D721Med (cell line): ENCODE results near the gene ITGB8.

Source experiments
- DNase-seq: peaks from one replicate; pipeline ENCODE4 v3.0.0; 2011; ENCODE audit warnings: low spot score; ENCODE audit not compliant: insufficient read length
- FAIRE-seq: peaks from 2 replicates; lab custom pipeline; 2011; peaks lifted over from hg19 to GRCh38; lab: Jason Lieb, UNC
- CTCF ChIP-seq: IDR thresholded peaks from 2 replicates; pipeline ENCODE4 v1.5.1; 2012; ENCODE audit warnings: mild to moderate bottlenecking, control low read depth; ENCODE audit not compliant: insufficient read depth; ENCODE audit errors: missing control alignments

The ITGB8 gene

GRCh38 chr7:20330239-20330927 lies at the start of gene ITGB8:
Gene ITGB8, plus strand, starts transcription at chr7:20330900. Its CDS starts 907 bp downstream, at chr7:20331807.
- no peak for FAIRE-seq

DNA sequence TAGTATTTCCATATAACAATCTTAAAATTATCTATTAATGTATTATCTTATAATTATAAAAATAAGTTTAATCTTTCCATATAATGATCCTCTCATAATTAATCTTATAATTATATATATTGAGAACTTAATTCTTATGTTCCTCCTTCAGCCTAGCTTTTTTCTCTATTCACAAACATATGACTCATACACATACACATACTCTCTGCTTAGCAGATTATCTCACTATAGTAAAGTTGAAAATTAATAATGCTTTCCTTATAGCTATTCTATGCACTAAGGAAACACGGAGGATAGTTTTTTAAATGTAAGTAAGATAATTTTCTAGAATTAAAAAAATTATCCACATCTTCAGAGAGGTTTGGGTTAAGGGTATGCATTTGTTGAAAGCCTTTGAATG lies 47.7 kb upstream of the ITGB8 start:
- TF ChIP-seq CTCF, result no peak
- no peak for DNase-seq
- FAIRE-seq, result no peak

More at GRCh38 chr7:20330239-20330927, at the start of gene ITGB8:
- no peak for TF ChIP-seq CTCF
- DNase-seq, result no peak

- FAIRE-seq (no peak), DNase-seq (no peak)
- TF ChIP-seq CTCF, result no peak
Observed at GRCh38 chr7:20283385-20283784, 47.3 kb upstream of the ITGB8 start.

DNA sequence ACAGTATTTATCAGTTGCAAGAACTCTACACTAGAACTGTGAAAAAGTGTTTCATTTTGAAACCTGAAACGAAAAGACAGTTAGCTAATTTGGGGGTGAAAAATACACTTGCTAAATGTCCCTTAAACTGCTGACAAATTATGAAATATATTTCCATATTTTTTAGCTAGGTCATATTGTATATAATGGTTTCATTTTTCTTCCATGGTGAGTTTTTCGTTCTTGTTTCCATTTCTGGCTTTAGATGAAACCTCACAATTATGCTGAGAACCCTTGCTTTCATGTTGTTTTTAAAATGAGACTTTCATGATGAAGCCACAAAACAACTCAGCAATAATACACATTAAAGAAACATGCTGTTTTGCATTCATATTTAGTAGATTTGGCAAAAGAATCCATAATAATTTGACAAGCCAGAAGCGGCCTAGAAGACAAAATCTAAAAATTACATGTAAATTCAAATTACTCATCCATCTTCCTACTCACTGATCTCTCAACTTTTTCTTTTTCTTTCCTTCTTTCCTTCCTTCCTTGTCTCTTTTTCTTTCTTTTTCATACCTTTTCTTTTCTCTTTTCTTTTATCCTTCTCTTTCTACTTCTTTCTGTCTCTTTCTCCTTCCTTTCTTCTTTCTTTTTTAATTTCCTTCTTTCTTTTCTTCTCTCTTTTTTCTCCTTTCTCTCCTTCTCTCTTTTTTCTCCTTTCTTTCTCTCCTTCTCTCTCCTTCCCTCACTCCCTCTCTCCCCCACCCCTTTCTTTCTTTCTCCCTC lies 46.5 kb upstream of the ITGB8 start:
- FAIRE-seq (no peak), DNase-seq (no peak)
- no peak for TF ChIP-seq CTCF

DNA sequence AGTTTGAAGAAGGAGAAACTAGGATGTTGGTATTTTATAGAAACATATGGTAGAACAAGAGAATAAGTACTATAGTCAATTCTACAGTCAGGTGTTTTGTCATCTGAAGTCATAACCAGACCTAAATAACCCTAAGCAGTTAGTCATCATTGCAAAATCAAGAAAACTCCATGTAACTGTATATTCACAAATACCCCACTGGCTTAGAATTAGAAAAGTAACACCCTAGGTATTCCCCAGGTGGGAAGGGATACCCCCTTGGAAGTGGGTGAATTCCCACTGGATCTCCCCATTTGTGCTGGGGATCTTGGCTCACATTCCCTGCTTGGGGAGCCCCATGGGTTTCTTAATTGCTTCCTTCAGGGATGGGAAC lies 45.9 kb upstream of the ITGB8 start:
- no peak for DNase-seq
- TF ChIP-seq CTCF, result no peak
- no peak for FAIRE-seq

DNA sequence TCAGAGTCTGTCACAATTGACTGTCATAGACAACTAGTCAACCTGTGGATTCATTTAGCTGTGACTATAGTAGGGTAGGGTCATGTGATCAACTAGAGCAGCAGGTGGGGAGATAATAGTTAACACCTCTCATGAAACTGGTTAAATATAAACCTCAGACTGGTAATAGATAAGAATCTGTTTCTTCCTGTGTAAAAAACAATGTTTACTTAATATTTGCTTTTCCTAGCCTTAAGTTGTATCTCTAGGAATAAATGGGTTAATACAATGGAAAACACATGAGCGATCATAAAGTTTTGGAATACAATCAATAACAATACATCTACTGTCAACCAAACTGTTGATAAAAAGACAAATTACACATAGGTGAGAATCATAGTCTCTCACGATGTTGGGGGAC lies 43.4 kb upstream of the ITGB8 start:
- DNase-seq, result no peak
- no peak for TF ChIP-seq CTCF
- FAIRE-seq, result no peak

DNA sequence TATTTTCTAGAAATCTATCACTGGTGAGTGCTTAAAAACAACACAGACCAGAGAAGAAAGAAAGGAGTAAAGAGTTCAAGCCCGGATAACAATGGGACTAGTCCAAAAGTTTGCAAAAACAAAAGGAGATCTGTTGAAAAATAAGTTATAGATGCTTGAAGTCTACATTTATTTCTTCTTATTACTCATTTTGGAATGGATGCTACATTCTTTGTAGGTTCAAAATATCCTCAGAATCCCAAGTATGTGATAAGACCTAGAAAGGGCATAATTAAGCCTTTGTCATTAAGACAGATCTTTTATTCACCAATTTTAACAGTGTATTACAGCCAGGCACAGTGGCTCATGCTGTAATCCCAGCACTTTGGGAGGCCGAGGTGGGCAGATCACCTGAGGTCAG lies 42.7 kb upstream of the ITGB8 start:
- no peak for FAIRE-seq
- TF ChIP-seq CTCF, result no peak
- DNase-seq, result no peak
